Panc1 (cell line): Measurements from ENCODE around the gene CDK5. TPM values are rescaled to one million over a fixed set of nuclear protein-coding genes. Genes with fewer than 3 reads are reported as not detected.

Experiments used
- ATAC-seq: fragments of 200-7000 bp; cut with Tn5 transposase; 2 replicates; pipeline ENCODE4 v1.9.1; 2020; ENCODE audit warnings: mild to moderate bottlenecking, moderate library complexity
- BruUV-seq: library from RNA; stranded (reverse); fragments of 400-500 nt; replicated peaks from 2 replicates; lab custom pipeline; 2021; lab: Mats Ljungman, UMichigan
- CTCF ChIA-PET: fragments of 300-600 bp; sonication (Branson Sonifier 250); formaldehyde crosslinking; loops from one replicate; lab custom pipeline; 2022; ENCODE audit warnings: antibody characterized with exemption; lab: Charles Lee
- POLR2A ChIA-PET: fragments of 300-600 bp; sonication (Branson Sonifier 250); formaldehyde crosslinking; loops from one replicate; lab custom pipeline; 2022; ENCODE audit warnings: antibody characterized with exemption; lab: Charles Lee
- DNase-seq: peaks from one replicate; pipeline ENCODE4 v3.0.0-alpha.2; 2010; ENCODE audit warnings: low read depth, low spot score
- H3K27ac ChIP-seq: 2 replicates; pipeline ENCODE4 v1.5.1; 2011; ENCODE audit warnings: mild to moderate bottlenecking, low read length, inconsistent platforms
- H3K27me3 ChIP-seq: fragments of 200-500 bp; sonication (Bioruptor generic); 2 replicates; pipeline ENCODE4 v1.6.0; 2014; ENCODE audit warnings: low read length, inconsistent platforms; ENCODE audit not compliant: control insufficient read depth, insufficient read depth
- H3K36me3 ChIP-seq: fragments of 200-500 bp; sonication (Bioruptor generic); 2 replicates; pipeline ENCODE4 v1.5.1; 2014; ENCODE audit warnings: inconsistent platforms, mild to moderate bottlenecking, low read length, moderate library complexity; ENCODE audit not compliant: control insufficient read depth, insufficient read depth
- H3K4me1 ChIP-seq: 2 replicates; pipeline ENCODE4 v1.5.1; 2011; ENCODE audit warnings: inconsistent platforms, mild to moderate bottlenecking, low read length, moderate library complexity; ENCODE audit not compliant: control insufficient read depth, insufficient read depth
- H3K4me3 ChIP-seq, 2 experiments: 2 replicates each; pipeline ENCODE4 v1.5.1; 2011 to 2012; ENCODE audit warnings: low read depth in 2 of 2, low read length in 2 of 2, mild to moderate bottlenecking in 2 of 2, inconsistent platforms in 1 of 2, moderate library complexity in 1 of 2
- H3K9me3 ChIP-seq: fragments of 200-500 bp; sonication (Bioruptor generic); 2 replicates; pipeline ENCODE4 v1.5.1; 2014; ENCODE audit warnings: low read depth, mild to moderate bottlenecking, inconsistent platforms, low read length, moderate library complexity; ENCODE audit not compliant: control insufficient read depth, insufficient read depth
- CTCF ChIP-seq: fragments of 450-650 bp; IDR thresholded peaks from 2 replicates; pipeline ENCODE4 v1.5.1; 2017; ENCODE audit warnings: mild to moderate bottlenecking
- POLR2AphosphoS5 ChIP-seq: IDR thresholded peaks from 2 replicates; pipeline ENCODE4 v1.6.1; 2012; ENCODE audit warnings: mild to moderate bottlenecking, low read depth, low read length, moderate library complexity
- REST ChIP-seq, 2 experiments: IDR thresholded peaks; 2 replicates each; pipeline ENCODE4 v1.6.1; 2011 to 2012; ENCODE audit warnings: low read depth in 2 of 2, control low read depth in 1 of 2, low read length in 1 of 2, mild to moderate bottlenecking in 1 of 2, moderate library complexity in 1 of 2; ENCODE audit not compliant: insufficient read depth in 1 of 2
- SIN3A ChIP-seq: IDR thresholded peaks from 2 replicates; pipeline ENCODE4 v1.6.1; 2012; ENCODE audit warnings: low read depth, mild to moderate bottlenecking, low read length, moderate library complexity, borderline replicate concordance; ENCODE audit not compliant: insufficient read depth
- TCF7L2 ChIP-seq: IDR thresholded peaks from 2 replicates; pipeline ENCODE4 v1.6.1; 2011; ENCODE audit warnings: mild to moderate bottlenecking, low read depth, low read length, inconsistent platforms
- in situ Hi-C: cut with HindIII; loops from 2 replicates; pipeline ENCODE4 v1.10.0; 2016; ENCODE audit warnings: low sequenced_read_pairs, low pct_unique_long_range_greater_than_20kb
- intact Hi-C: fragments of 100-400 bp; cut with micrococcal nuclease; formaldehyde crosslinking; loops from one replicate; pipeline ENCODE4 v1.10.0; 2022; ENCODE audit not compliant: unreplicated experiment
- total RNA-seq: library from RNA; stranded (reverse); gene quantifications from one replicate; pipeline ENCODE4 v1.2.1, GENCODE V29; 2021; ENCODE audit not compliant: unreplicated experiment

CDK5 gene
- total RNA-seq, 1 experiment from 2014 or later, result 25.6 TPM

- ChIA-PET CTCF (no interaction called here), POLR2A (no interaction called here)
- Histone ChIP-seq H3K27me3 (no peaks in the 10 kb centered on the region), H3K36me3 (no peaks in the 10 kb centered on the region), H3K4me1 (peaks cover 10% of the 10 kb centered on the region), H3K27ac (no peak overlapping the region), H3K9me3 (no peaks in the 10 kb centered on the region), H3K4me3 (no peak overlapping the region)
- ATAC-seq (no peak), DNase-seq (no peak)
- no TSS peak for BruUV-seq
- intact Hi-C loops (loop anchor here (5.0 kb wide), 1 partner anchor 55 kb away; no protein-coding TSS in a partner anchor), in situ Hi-C loops (no loop called here)
- no peak for TF ChIP-seq CTCF
- TF ChIP-seq TCF7L2, result no peak
- TF ChIP-seq SIN3A, result no peak
- TF ChIP-seq POLR2AphosphoS5, result no peak
- TF ChIP-seq REST (IDR thresholded peaks at IDR 0.05; ENCODE audit: insufficient read depth in 1 of 2, low read depth in 2 of 2, low read length in 1 of 2), result no peak
Measured at GRCh38 chr7:151016942-151017341, 40.8 kb downstream of the CDK5 start.

- ChIA-PET CTCF (no interaction called here), POLR2A (no interaction called here)
- intact Hi-C loops, result loop anchor here (5.0 kb wide), 1 partner anchor 54 kb away; no protein-coding TSS in a partner anchor
Measured at GRCh38 chr7:151016505-151016904, 41.2 kb downstream of the CDK5 start.

More at GRCh38 chr7:151016505-151016904, 41.2 kb downstream of the CDK5 start:
- BruUV-seq, result no TSS peak
- in situ Hi-C loops, result no loop called here
- H3K27me3 ChIP-seq, result no peaks in the 10 kb centered on the region
- H3K4me1 ChIP-seq, result peaks cover 12% of the 10 kb centered on the region
- DNase-seq (no peak), ATAC-seq (no peak)
- H3K27ac ChIP-seq, result no peak overlapping the region
- TF ChIP-seq POLR2AphosphoS5, result no peak
- no peak for TF ChIP-seq CTCF
- no peak for TF ChIP-seq REST (IDR thresholded peaks at IDR 0.05; ENCODE audit: insufficient read depth in 1 of 2, low read depth in 2 of 2, low read length in 1 of 2)
- no peak for TF ChIP-seq TCF7L2
- no peak for TF ChIP-seq SIN3A
- no peaks in the 10 kb centered on the region for H3K9me3 ChIP-seq
- no peak overlapping the region for H3K4me3 ChIP-seq
- no peaks in the 10 kb centered on the region for H3K36me3 ChIP-seq
